GM12878 (cell line): Measurements from ENCODE around the gene TCHP.

Source experiments
- BRCA1 ChIP-seq: IDR thresholded peaks from 2 replicates; pipeline ENCODE4 v1.6.1; 2011; ENCODE audit warnings: low read depth, low read length, improper control_type of control experiment
- EP300 ChIP-seq, 2 experiments: fragments of 150-350 bp in 1 of 2; IDR thresholded peaks; 2 replicates each; pipeline ENCODE4 v1.6.1; 2011 to 2012; ENCODE audit warnings: low read depth in 2 of 2, low read length in 2 of 2, borderline replicate concordance in 1 of 2, improper control_type of control experiment in 1 of 2, inconsistent platforms in 1 of 2; ENCODE audit not compliant: control insufficient read depth in 1 of 2
- ESRRA ChIP-seq: IDR thresholded peaks from 2 replicates; pipeline ENCODE4 v1.6.1; 2012; ENCODE audit warnings: mild to moderate bottlenecking, low read length, improper control_type of control experiment
- MEF2B ChIP-seq: fragments of 450-650 bp; IDR thresholded peaks from 2 replicates; pipeline ENCODE4 v1.6.1; 2018; ENCODE audit warnings: mild to moderate bottlenecking, moderate library complexity; ENCODE audit not compliant: partially characterized antibody, poor library complexity, severe bottlenecking
- RAD21 ChIP-seq: IDR thresholded peaks from 2 replicates; pipeline ENCODE4 v1.6.1; 2011; ENCODE audit warnings: mild to moderate bottlenecking, low read depth, low read length, moderate library complexity; ENCODE audit not compliant: insufficient read depth
- RBBP5 ChIP-seq: fragments of 200-600 bp; sonication (generic); conservative IDR thresholded peaks from 2 replicates; pipeline ENCODE4 v1.6.1; 2016
- ZNF274 ChIP-seq: IDR thresholded peaks from one replicate; pipeline ENCODE4 v1.8.0; 2011; ENCODE audit not compliant: insufficient read length, insufficient read depth
- TF ChIP-seq, protein P1 (sequence below), 3 experiments: IDR thresholded peaks in 2 of 3; conservative IDR thresholded peaks in 1 of 3; 2 replicates each; pipeline ENCODE4 v1.5.1; 2011; ENCODE audit warnings: low read depth in 3 of 3, low read length in 3 of 3, mild to moderate bottlenecking in 3 of 3, control low read depth in 2 of 3, moderate library complexity in 2 of 3, inconsistent platforms in 1 of 3, mixed read lengths in 1 of 3; ENCODE audit not compliant: control insufficient read depth in 2 of 3, insufficient read depth in 1 of 3; ENCODE audit errors: extremely low read depth in 1 of 3
- TF ChIP-seq, protein P2 (sequence below): IDR thresholded peaks from 2 replicates; pipeline ENCODE4 v1.6.1; 2012; ENCODE audit warnings: low read length, inconsistent platforms
- TF ChIP-seq, protein P3 (sequence below): IDR thresholded peaks from 2 replicates; pipeline ENCODE4 v1.6.1; 2011; ENCODE audit warnings: mild to moderate bottlenecking, low read depth, low read length, moderate library complexity; ENCODE audit not compliant: insufficient replicate concordance

GRCh38 chr12:109949089-109949488, 49.0 kb downstream of the TCHP start:
- TF ChIP-seq, protein P1, sequence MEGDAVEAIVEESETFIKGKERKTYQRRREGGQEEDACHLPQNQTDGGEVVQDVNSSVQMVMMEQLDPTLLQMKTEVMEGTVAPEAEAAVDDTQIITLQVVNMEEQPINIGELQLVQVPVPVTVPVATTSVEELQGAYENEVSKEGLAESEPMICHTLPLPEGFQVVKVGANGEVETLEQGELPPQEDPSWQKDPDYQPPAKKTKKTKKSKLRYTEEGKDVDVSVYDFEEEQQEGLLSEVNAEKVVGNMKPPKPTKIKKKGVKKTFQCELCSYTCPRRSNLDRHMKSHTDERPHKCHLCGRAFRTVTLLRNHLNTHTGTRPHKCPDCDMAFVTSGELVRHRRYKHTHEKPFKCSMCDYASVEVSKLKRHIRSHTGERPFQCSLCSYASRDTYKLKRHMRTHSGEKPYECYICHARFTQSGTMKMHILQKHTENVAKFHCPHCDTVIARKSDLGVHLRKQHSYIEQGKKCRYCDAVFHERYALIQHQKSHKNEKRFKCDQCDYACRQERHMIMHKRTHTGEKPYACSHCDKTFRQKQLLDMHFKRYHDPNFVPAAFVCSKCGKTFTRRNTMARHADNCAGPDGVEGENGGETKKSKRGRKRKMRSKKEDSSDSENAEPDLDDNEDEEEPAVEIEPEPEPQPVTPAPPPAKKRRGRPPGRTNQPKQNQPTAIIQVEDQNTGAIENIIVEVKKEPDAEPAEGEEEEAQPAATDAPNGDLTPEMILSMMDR (IDR thresholded peaks at IDR 0.05 in 2 of 3, conservative IDR thresholded peaks at IDR 0.05 in 1 of 3; ENCODE audit: control insufficient read depth in 2 of 3, extremely low read depth in 1 of 3, insufficient read depth in 1 of 3, low read depth in 3 of 3, low read length in 3 of 3): no peak
- TF ChIP-seq MEF2B (no peak), ESRRA (no peak), RBBP5 (no peak), EP300 (IDR thresholded peaks at IDR 0.05; ENCODE audit: borderline replicate concordance in 1 of 2, control insufficient read depth in 1 of 2, low read depth in 2 of 2, low read length in 2 of 2) (no peak), RAD21 (no peak), BRCA1 (no peak), ZNF274 (no peak)
- TF ChIP-seq, protein P2, sequence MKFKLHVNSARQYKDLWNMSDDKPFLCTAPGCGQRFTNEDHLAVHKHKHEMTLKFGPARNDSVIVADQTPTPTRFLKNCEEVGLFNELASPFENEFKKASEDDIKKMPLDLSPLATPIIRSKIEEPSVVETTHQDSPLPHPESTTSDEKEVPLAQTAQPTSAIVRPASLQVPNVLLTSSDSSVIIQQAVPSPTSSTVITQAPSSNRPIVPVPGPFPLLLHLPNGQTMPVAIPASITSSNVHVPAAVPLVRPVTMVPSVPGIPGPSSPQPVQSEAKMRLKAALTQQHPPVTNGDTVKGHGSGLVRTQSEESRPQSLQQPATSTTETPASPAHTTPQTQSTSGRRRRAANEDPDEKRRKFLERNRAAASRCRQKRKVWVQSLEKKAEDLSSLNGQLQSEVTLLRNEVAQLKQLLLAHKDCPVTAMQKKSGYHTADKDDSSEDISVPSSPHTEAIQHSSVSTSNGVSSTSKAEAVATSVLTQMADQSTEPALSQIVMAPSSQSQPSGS: no peak
- TF ChIP-seq, protein P3, sequence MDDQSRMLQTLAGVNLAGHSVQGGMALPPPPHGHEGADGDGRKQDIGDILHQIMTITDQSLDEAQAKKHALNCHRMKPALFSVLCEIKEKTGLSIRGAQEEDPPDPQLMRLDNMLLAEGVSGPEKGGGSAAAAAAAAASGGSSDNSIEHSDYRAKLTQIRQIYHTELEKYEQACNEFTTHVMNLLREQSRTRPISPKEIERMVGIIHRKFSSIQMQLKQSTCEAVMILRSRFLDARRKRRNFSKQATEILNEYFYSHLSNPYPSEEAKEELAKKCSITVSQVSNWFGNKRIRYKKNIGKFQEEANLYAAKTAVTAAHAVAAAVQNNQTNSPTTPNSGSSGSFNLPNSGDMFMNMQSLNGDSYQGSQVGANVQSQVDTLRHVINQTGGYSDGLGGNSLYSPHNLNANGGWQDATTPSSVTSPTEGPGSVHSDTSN: no peak
